A549 treated with AZD9567 at 1 μM for 4 hours (cell line): Measurements from ENCODE around the gene TANC2. TPM values are rescaled to one million over a fixed set of nuclear protein-coding genes. Genes with fewer than 3 reads are reported as not detected.

Experiments used
- total RNA-seq: library from RNA; stranded (reverse); fragments of 200-300 nt; extraction: Qiagen RNA extraction; gene quantifications from 5 replicates; pipeline ENCODE4 v1.2.3, GENCODE V29; 2022; ENCODE audit not compliant: insufficient read depth

The TANC2 gene
- total RNA-seq, result 24.9 to 44.1 TPM (median 39.5 TPM) in 5 replicates

GRCh38 chr17:62965686-62966425 is at the start of gene TANC2:
TANC2 (plus strand) TSS chr17:62966235; CDS start chr17:63009560, 43,325 bp downstream.

Other genes with a start within 250 kb of the TANC2 start
- gene MARCHF10, start 157.9 kb upstream of the TANC2 start, total RNA-seq, result 0.91 to 2.6 TPM (median 1.1 TPM) in 5 replicates